Epithelial cell of proximal tubule (primary cell): ENCODE measurements around the gene MAML3. TPM values are rescaled to one million over a fixed set of nuclear protein-coding genes. Genes with fewer than 3 reads are reported as not detected.

Experiments
- DNase-seq: peaks from one replicate; pipeline ENCODE4 v3.0.0-alpha.2; 2011; ENCODE audit warnings: low read depth
- H3K4me3 ChIP-seq: 2 replicates; pipeline ENCODE4 v1.5.1; 2011; ENCODE audit warnings: low read depth, mild to moderate bottlenecking, low read length
- CTCF ChIP-seq: conservative IDR thresholded peaks from 2 replicates; pipeline ENCODE4 v1.5.1; 2012; ENCODE audit warnings: low read depth, mild to moderate bottlenecking, low read length
- total RNA-seq: library from RNA; depleted of rRNA; stranded (reverse); fragments of >200 nt; gene quantifications from 2 replicates; pipeline ENCODE4 v1.2.3, GENCODE V29; 2015

The MAML3 gene
- total RNA-seq, 1 donor from 2014 or later: 1.2 TPM

- no peak for DNase-seq
- no peak for TF ChIP-seq CTCF
These were observed 191.8 kb downstream of the MAML3 start for GRCh38 chr4:139962130-139962684.

GRCh38 chr4:139961344-139961946, 192.5 kb downstream of the MAML3 start:
- no peak for DNase-seq
- H3K4me3 ChIP-seq: no peak overlapping the region
- TF ChIP-seq CTCF: no peak

More at GRCh38 chr4:139962130-139962684, 191.8 kb downstream of the MAML3 start:
- H3K4me3 ChIP-seq: no peak overlapping the region

- no peak for TF ChIP-seq CTCF
- no peak overlapping the region for H3K4me3 ChIP-seq
- no peak for DNase-seq
These were observed 194.6 kb downstream of the MAML3 start for GRCh38 chr4:139959396-139959795.

GRCh38 chr4:139958739-139959098, 195.3 kb downstream of the MAML3 start:
- H3K4me3 ChIP-seq: no peak overlapping the region
- no peak for TF ChIP-seq CTCF
- no peak for DNase-seq

GRCh38 chr4:139957986-139958738, 195.8 kb downstream of the MAML3 start:
- H3K4me3 ChIP-seq: no peak overlapping the region
- DNase-seq: no peak
- no peak for TF ChIP-seq CTCF

GRCh38 chr4:139957065-139957464, 196.9 kb downstream of the MAML3 start:
- no peak for DNase-seq
- no peak for TF ChIP-seq CTCF

More at GRCh38 chr4:139957065-139957464, 196.9 kb downstream of the MAML3 start:
- H3K4me3 ChIP-seq: no peak overlapping the region
